ENCODE measurements around the gene TMEM259. TPM values are rescaled to one million over a fixed set of nuclear protein-coding genes. Genes with fewer than 3 reads are reported as not detected.

TMEM259 gene
- total and polyA plus RNA-seq, 2 of the 13 experiments (the other 11 are each of a cell fraction or from before 2014, with no cell fraction given), result 64.7 to 164 TPM

DNA sequence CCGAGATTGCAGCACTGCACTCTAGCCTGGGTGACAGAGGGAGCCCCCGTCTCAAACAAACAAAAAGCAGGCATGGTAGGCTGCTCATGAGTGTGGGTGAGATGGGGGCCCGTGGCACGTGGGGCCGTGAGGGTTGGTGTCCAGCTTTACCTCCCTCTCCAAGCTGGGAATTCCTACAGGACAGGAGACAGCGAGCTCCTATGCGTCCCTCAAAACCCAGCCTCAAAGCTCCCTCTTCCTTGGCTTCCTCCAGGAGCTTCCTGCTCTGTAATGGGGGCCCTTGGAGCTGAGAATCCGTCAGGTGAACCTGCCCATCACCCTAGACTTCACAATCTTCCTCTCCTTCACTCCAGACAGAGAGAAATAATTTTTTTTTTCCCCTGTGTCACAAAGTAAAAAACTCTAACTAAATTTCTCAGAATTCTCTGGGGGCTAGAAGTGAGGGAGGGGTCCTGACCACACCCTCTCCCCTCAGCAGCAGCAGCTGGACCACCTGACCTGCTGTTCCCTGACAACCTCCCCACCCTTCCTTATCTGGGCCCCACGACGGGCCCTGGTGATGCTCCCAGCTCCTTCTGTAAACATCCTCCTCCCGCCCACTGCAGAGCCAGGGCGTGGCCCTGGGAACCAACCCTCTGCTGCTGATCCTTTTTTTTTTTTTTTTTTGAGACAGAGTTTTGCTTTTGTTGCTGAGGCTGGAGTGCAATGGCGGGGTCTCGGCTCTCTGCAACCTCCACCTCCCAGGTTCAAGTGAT, 58.9 kb downstream of the TMEM259 start:
- peaks cover 22 to 56% of the 10 kb centered on the region in 2 experiments; a peak in 4 of 5 replicates for H3K36me3 ChIP-seq (replicated peaks in 1 of 2; ENCODE audit: control insufficient read depth in 1 of 2, insufficient read depth in 2 of 2, low read length in 2 of 2)
- WGBS (ENCODE audit: low lambda C conversion rate), result 48% methylated on average over 9 of the region's 14 CpGs
- peaks cover 59% of the 10 kb centered on the region for H3K4me1 ChIP-seq (ENCODE audit: insufficient read depth, low read length)
- intact Hi-C loops (cut with micrococcal nuclease; ENCODE audit: unreplicated experiment) (no loop called here), in situ Hi-C loops (cut with HindIII; ENCODE audit: extremely low pct_ligation_motif_present, low pct_unique_long_range_greater_than_20kb) (loop anchor here (5.0 kb wide), 1 partner anchor 35 kb away; the partner anchor contains the start of gene ARID3A)
- H3K9me3 ChIP-seq (ENCODE audit: low read length), result no peaks in the 10 kb centered on the region
- BruUV-seq (replicated peaks), result no TSS peak
- H4K20me1 ChIP-seq (ENCODE audit: insufficient read depth, low read length), result no peaks in the 10 kb centered on the region
- ChIA-PET CTCF (ENCODE audit: low intra/inter-chr PET ratio, low total read pairs) (interaction anchor here (1.8 kb wide), 1 partner anchor 40 kb away, joined by 4 read pairs; no protein-coding TSS in a partner anchor), POLR2A (interaction anchor here (0.6 to 4.6 kb wide), 9 partner anchors 9 to 38 kb away, joined by 3 to 49 read pairs (median 6); partner anchors contain the start of gene WDR18)
- H3K9ac ChIP-seq (ENCODE audit: insufficient read depth, low read depth, low read length), result peak overlapping the region; percentile 51; the same call in 1 of the 2 replicates
- no peak overlapping the region; a peak in 1 of 6 replicates for H3K4me3 ChIP-seq (replicated peaks in 1 of 3; ENCODE audit: insufficient read depth in 1 of 3, low read depth in 2 of 3, low read length in 3 of 3)
- H3K79me2 ChIP-seq (ENCODE audit: insufficient read depth, low read length), result peaks cover 41% of the 10 kb centered on the region
- no peak for ATAC-seq
- FAIRE-seq, result no peak
- DNase-seq (ENCODE audit: low spot score), result peak; percentile 20
- H2AFZ ChIP-seq (ENCODE audit: low read length), result no peak overlapping the region
- H3K27me3 ChIP-seq (ENCODE audit: control insufficient read depth in 1 of 2, insufficient read depth in 2 of 2, low read length in 2 of 2), result no peaks in the 10 kb centered on the region
- H3K27ac ChIP-seq (ENCODE audit: extremely low read length, insufficient read depth, low read length), result peak overlapping the region; percentile 74
- H3K4me2 ChIP-seq (ENCODE audit: low read depth, low read length), result peak overlapping the region; percentile 77; the same call in 1 of the 2 replicates
- no peak for TF ChIP-seq ZNF562 (CRISPR knock-in tag; IDR thresholded peaks at IDR 0.05; ENCODE audit: borderline replicate concordance)
- no peak for TF ChIP-seq SRY (CRISPR knock-in tag; IDR thresholded peaks at IDR 0.05)
- TF ChIP-seq ZSCAN12 (CRISPR knock-in tag; IDR thresholded peaks at IDR 0.05), result no peak
- 0 out of 2 replicates have a peak, but pooled peaks have one; percentile 36 for TF ChIP-seq ZNF607 (CRISPR knock-in tag; IDR thresholded peaks at IDR 0.05; ENCODE audit: borderline replicate concordance)
- no peak for TF ChIP-seq ZSCAN9 (CRISPR knock-in tag; IDR thresholded peaks at IDR 0.05; ENCODE audit: borderline replicate concordance)
- TF ChIP-seq ZNF768 (CRISPR knock-in tag; IDR thresholded peaks at IDR 0.05), result no peak
- TF ChIP-seq GATAD2A (CRISPR knock-in tag; IDR thresholded peaks at IDR 0.05), result peak; percentile 35; the same call in 1 of the 2 replicates
- peak in 1 of 2 experiments; percentile 17; a peak in 1 of 4 replicates for TF ChIP-seq POLR2A (IDR thresholded peaks at IDR 0.05; ENCODE audit: insufficient read depth in 1 of 2, low read depth in 2 of 2, low read length in 2 of 2)
- peak; percentile 36; the same call in 1 of the 2 replicates for TF ChIP-seq ETV5 (CRISPR knock-in tag; IDR thresholded peaks at IDR 0.05; ENCODE audit: borderline replicate concordance)
- peak; percentile 35; the same call in 1 of the 2 replicates for TF ChIP-seq SSRP1 (CRISPR knock-in tag; IDR thresholded peaks at IDR 0.05)
- TF ChIP-seq, protein P1, sequence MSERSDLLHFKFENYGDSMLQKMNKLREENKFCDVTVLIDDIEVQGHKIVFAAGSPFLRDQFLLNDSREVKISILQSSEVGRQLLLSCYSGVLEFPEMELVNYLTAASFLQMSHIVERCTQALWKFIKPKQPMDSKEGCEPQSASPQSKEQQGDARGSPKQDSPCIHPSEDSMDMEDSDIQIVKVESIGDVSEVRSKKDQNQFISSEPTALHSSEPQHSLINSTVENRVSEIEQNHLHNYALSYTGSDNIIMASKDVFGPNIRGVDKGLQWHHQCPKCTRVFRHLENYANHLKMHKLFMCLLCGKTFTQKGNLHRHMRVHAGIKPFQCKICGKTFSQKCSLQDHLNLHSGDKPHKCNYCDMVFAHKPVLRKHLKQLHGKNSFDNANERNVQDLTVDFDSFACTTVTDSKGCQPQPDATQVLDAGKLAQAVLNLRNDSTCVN (CRISPR knock-in tag; IDR thresholded peaks at IDR 0.05; ENCODE audit: borderline replicate concordance), result no peak
- no peak for TF ChIP-seq FOXP1 (IDR thresholded peaks at IDR 0.05)
- TF ChIP-seq FOXP1 (CRISPR knock-in tag; IDR thresholded peaks at IDR 0.05), result 0 out of 2 replicates have a peak, but pooled peaks have one; percentile 12
- TF ChIP-seq, protein P2, sequence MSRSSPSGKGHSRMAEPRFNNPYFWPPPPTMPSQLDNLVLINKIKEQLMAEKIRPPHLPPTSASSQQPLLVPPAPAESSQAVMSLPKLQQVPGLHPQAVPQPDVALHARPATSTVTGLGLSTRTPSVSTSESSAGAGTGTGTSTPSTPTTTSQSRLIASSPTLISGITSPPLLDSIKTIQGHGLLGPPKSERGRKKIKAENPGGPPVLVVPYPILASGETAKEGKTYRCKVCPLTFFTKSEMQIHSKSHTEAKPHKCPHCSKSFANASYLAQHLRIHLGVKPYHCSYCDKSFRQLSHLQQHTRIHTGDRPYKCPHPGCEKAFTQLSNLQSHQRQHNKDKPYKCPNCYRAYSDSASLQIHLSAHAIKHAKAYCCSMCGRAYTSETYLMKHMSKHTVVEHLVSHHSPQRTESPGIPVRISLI (CRISPR knock-in tag; IDR thresholded peaks at IDR 0.05; ENCODE audit: borderline replicate concordance), result peak; percentile 71; the same call in 1 of the 2 replicates
- TF ChIP-seq, protein P3, sequence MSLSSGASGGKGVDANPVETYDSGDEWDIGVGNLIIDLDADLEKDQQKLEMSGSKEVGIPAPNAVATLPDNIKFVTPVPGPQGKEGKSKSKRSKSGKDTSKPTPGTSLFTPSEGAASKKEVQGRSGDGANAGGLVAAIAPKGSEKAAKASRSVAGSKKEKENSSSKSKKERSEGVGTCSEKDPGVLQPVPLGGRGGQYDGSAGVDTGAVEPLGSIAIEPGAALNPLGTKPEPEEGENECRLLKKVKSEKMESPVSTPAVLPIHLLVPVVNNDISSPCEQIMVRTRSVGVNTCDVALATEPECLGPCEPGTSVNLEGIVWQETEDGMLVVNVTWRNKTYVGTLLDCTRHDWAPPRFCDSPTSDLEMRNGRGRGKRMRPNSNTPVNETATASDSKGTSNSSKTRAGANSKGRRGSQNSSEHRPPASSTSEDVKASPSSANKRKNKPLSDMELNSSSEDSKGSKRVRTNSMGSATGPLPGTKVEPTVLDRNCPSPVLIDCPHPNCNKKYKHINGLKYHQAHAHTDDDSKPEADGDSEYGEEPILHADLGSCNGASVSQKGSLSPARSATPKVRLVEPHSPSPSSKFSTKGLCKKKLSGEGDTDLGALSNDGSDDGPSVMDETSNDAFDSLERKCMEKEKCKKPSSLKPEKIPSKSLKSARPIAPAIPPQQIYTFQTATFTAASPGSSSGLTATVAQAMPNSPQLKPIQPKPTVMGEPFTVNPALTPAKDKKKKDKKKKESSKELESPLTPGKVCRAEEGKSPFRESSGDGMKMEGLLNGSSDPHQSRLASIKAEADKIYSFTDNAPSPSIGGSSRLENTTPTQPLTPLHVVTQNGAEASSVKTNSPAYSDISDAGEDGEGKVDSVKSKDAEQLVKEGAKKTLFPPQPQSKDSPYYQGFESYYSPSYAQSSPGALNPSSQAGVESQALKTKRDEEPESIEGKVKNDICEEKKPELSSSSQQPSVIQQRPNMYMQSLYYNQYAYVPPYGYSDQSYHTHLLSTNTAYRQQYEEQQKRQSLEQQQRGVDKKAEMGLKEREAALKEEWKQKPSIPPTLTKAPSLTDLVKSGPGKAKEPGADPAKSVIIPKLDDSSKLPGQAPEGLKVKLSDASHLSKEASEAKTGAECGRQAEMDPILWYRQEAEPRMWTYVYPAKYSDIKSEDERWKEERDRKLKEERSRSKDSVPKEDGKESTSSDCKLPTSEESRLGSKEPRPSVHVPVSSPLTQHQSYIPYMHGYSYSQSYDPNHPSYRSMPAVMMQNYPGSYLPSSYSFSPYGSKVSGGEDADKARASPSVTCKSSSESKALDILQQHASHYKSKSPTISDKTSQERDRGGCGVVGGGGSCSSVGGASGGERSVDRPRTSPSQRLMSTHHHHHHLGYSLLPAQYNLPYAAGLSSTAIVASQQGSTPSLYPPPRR (CRISPR knock-in tag; IDR thresholded peaks at IDR 0.05; ENCODE audit: borderline replicate concordance), result peak; percentile 39; the same call in 1 of the 2 replicates
- no peak for TF ChIP-seq RARG (CRISPR knock-in tag; IDR thresholded peaks at IDR 0.05; ENCODE audit: low read depth)
- no peak for TF ChIP-seq FOXA1 (IDR thresholded peaks at IDR 0.05)
- TF ChIP-seq FOXA1 (CRISPR knock-in tag; IDR thresholded peaks at IDR 0.05), result peak; percentile 80

Measured in HepG2 (cell line).